WTC11 (cell line): Measurements from ENCODE around the gene C20orf141. TPM values are rescaled to one million over a fixed set of nuclear protein-coding genes. Genes with fewer than 3 reads are reported as not detected.

Source experiments
- ETV6 ChIP-seq: sonication (generic); formaldehyde crosslinking; IDR thresholded peaks from 2 replicates; pipeline ENCODE4 v1.8.1; 2022; ENCODE audit warnings: mild to moderate bottlenecking, missing genetic modification reagents
- FOXJ3 ChIP-seq: sonication (generic); formaldehyde crosslinking; IDR thresholded peaks from 2 replicates; pipeline ENCODE4 v1.9.0; 2021; ENCODE audit warnings: missing genetic modification reagents, mild to moderate bottlenecking, borderline replicate concordance
- FOXP1 ChIP-seq: sonication (generic); formaldehyde crosslinking; IDR thresholded peaks from 2 replicates; pipeline ENCODE4 v1.8.0; 2022; ENCODE audit warnings: missing genetic modification reagents, mild to moderate bottlenecking, moderate library complexity, borderline replicate concordance
- GRHL2 ChIP-seq: fragments of 250-450 bp; sonication (Bioruptor Pico); IDR thresholded peaks from 2 replicates; pipeline ENCODE4 v1.8.0; 2022; ENCODE audit warnings: mild to moderate bottlenecking, moderate library complexity; ENCODE audit not compliant: insufficient replicate concordance, severe bottlenecking
- IRF2 ChIP-seq: sonication (generic); formaldehyde crosslinking; IDR thresholded peaks from 2 replicates; pipeline ENCODE4 v1.8.0; 2022; ENCODE audit warnings: low read depth, missing genetic modification reagents, borderline replicate concordance
- JAZF1 ChIP-seq: fragments of 250-450 bp; sonication (Bioruptor Pico); IDR thresholded peaks from 2 replicates; pipeline ENCODE4 v1.9.0; 2021; ENCODE audit warnings: moderate library complexity, mild to moderate bottlenecking, inconsistent platforms
- MXD4 ChIP-seq: fragments of 250-450 bp; sonication (Bioruptor Pico); IDR thresholded peaks from 2 replicates; pipeline ENCODE4 v1.8.0; 2021; ENCODE audit warnings: mild to moderate bottlenecking, moderate library complexity, borderline replicate concordance
- MYBL2 ChIP-seq: sonication (generic); formaldehyde crosslinking; IDR thresholded peaks from 2 replicates; pipeline ENCODE4 v1.8.1; 2023; ENCODE audit warnings: mild to moderate bottlenecking, moderate library complexity, missing genetic modification reagents
- NR1H2 ChIP-seq: sonication (generic); formaldehyde crosslinking; IDR thresholded peaks from 2 replicates; pipeline ENCODE4 v1.9.0; 2021; ENCODE audit warnings: mild to moderate bottlenecking, moderate library complexity, missing genetic modification reagents
- OVOL2 ChIP-seq: fragments of 250-450 bp; sonication (Bioruptor Pico); IDR thresholded peaks from 2 replicates; pipeline ENCODE4 v1.9.0; 2021; ENCODE audit warnings: mild to moderate bottlenecking, borderline replicate concordance
- RORB ChIP-seq: fragments of 250-450 bp; sonication (Bioruptor Pico); IDR thresholded peaks from 2 replicates; pipeline ENCODE4 v1.9.0; 2021; ENCODE audit warnings: mild to moderate bottlenecking
- TCF7 ChIP-seq: sonication (generic); formaldehyde crosslinking; IDR thresholded peaks from 2 replicates; pipeline ENCODE4 v1.8.0; 2022; ENCODE audit warnings: mild to moderate bottlenecking, low read depth, missing genetic modification reagents, moderate library complexity
- TP53 ChIP-seq: sonication (generic); formaldehyde crosslinking; IDR thresholded peaks from 2 replicates; pipeline ENCODE4 v1.8.1; 2023; ENCODE audit warnings: mild to moderate bottlenecking, missing genetic modification reagents
- ZNF423 ChIP-seq: fragments of 250-450 bp; sonication (Bioruptor Pico); IDR thresholded peaks from 2 replicates; pipeline ENCODE4 v2.1.2; 2022; ENCODE audit warnings: mild to moderate bottlenecking, moderate library complexity
- total RNA-seq: library from RNA; stranded (reverse); gene quantifications from 3 replicates; pipeline ENCODE4 v1.2.3, GENCODE V29; 2021
- TF ChIP-seq, protein P1 (sequence below): sonication (generic); formaldehyde crosslinking; IDR thresholded peaks from 2 replicates; pipeline ENCODE4 v1.8.0; 2022; ENCODE audit warnings: missing genetic modification reagents
- TF ChIP-seq, protein P2 (sequence below): sonication (generic); formaldehyde crosslinking; IDR thresholded peaks from 2 replicates; pipeline ENCODE4 v1.8.1; 2022; ENCODE audit warnings: mild to moderate bottlenecking, moderate library complexity, missing genetic modification reagents
- TF ChIP-seq, protein P3 (sequence below): fragments of 250-450 bp; sonication (Bioruptor Pico); IDR thresholded peaks from 2 replicates; pipeline ENCODE4 v1.8.0; 2021; ENCODE audit warnings: mild to moderate bottlenecking
- TF ChIP-seq, protein P4 (sequence below): sonication (generic); formaldehyde crosslinking; IDR thresholded peaks from 2 replicates; pipeline ENCODE4 v1.8.1; 2023; ENCODE audit warnings: mild to moderate bottlenecking, missing genetic modification reagents, moderate library complexity
- TF ChIP-seq, protein P5 (sequence below): fragments of 250-450 bp; sonication (Bioruptor Pico); IDR thresholded peaks from 2 replicates; pipeline ENCODE4 v1.9.0; 2021; ENCODE audit warnings: mild to moderate bottlenecking, borderline replicate concordance
- TF ChIP-seq, protein P6 (sequence below): fragments of 250-450 bp; sonication (Bioruptor Pico); IDR thresholded peaks from 2 replicates; pipeline ENCODE4 v1.9.0; 2021; ENCODE audit warnings: moderate library complexity, mild to moderate bottlenecking, inconsistent platforms, borderline replicate concordance
- TF ChIP-seq, protein P7 (sequence below): sonication (generic); formaldehyde crosslinking; IDR thresholded peaks from 2 replicates; pipeline ENCODE4 v1.8.1; 2023; ENCODE audit warnings: mild to moderate bottlenecking, missing genetic modification reagents
- TF ChIP-seq, protein P8 (sequence below): sonication (generic); formaldehyde crosslinking; IDR thresholded peaks from 2 replicates; pipeline ENCODE4 v1.8.1; 2023; ENCODE audit warnings: mild to moderate bottlenecking, moderate library complexity, missing genetic modification reagents

Gene C20orf141
- total RNA-seq, 1 experiment from 2014 or later = not detected

DNA sequence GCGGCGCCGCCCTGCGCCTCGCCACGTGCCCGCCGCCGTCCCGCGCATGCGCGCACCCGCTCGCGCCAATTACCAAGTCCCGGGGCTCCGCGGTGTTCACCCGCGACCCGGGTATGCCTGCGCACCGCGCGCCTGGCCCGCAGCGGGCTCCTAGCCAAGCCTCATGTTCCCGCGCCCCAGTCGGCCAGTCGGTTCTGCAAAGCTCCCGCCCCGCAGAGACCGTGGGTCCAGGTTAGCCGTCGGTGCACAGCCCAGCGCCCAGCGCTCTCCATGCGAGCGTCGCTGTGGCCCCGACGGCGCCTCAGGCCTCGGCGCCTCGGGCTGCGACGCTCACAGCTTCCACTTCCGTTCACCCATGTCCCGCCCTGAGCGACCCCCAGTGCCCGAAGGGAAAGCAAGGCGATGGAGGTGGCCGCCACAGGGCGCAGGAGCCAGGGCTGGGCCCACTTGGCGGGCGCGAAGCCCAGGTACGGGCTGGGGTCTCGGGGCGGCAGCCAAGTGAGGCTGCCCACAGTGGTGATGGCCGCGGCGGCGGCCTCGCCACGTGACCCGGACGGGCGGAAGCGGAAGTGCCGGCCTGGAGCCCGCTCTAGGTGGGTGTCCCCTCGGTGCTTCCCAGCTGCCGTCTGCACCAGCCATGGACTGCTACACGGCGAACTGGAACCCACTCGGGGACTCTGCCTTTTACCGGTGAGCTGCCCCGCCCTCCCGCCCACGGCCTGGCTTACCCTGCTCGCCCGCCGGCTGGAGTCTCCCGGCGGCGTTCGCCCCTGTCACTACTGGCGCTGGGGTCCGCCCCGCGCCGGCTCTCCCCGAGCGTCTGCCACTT is 25.6 kb downstream of the C20orf141 start, which contains the start of the genes PCED1A and VPS16 (continued):
- TF ChIP-seq, protein P1, sequence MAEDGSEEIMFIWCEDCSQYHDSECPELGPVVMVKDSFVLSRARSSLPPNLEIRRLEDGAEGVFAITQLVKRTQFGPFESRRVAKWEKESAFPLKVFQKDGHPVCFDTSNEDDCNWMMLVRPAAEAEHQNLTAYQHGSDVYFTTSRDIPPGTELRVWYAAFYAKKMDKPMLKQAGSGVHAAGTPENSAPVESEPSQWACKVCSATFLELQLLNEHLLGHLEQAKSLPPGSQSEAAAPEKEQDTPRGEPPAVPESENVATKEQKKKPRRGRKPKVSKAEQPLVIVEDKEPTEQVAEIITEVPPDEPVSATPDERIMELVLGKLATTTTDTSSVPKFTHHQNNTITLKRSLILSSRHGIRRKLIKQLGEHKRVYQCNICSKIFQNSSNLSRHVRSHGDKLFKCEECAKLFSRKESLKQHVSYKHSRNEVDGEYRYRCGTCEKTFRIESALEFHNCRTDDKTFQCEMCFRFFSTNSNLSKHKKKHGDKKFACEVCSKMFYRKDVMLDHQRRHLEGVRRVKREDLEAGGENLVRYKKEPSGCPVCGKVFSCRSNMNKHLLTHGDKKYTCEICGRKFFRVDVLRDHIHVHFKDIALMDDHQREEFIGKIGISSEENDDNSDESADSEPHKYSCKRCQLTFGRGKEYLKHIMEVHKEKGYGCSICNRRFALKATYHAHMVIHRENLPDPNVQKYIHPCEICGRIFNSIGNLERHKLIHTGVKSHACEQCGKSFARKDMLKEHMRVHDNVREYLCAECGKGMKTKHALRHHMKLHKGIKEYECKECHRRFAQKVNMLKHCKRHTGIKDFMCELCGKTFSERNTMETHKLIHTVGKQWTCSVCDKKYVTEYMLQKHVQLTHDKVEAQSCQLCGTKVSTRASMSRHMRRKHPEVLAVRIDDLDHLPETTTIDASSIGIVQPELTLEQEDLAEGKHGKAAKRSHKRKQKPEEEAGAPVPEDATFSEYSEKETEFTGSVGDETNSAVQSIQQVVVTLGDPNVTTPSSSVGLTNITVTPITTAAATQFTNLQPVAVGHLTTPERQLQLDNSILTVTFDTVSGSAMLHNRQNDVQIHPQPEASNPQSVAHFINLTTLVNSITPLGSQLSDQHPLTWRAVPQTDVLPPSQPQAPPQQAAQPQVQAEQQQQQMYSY = no peak; the same call in none of the 2 replicates
- TF ChIP-seq, protein P2, sequence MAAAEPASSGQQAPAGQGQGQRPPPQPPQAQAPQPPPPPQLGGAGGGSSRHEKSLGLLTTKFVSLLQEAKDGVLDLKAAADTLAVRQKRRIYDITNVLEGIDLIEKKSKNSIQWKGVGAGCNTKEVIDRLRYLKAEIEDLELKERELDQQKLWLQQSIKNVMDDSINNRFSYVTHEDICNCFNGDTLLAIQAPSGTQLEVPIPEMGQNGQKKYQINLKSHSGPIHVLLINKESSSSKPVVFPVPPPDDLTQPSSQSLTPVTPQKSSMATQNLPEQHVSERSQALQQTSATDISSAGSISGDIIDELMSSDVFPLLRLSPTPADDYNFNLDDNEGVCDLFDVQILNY (CRISPR knock-in tag) = peak; percentile 81
- TF ChIP-seq, protein P3, sequence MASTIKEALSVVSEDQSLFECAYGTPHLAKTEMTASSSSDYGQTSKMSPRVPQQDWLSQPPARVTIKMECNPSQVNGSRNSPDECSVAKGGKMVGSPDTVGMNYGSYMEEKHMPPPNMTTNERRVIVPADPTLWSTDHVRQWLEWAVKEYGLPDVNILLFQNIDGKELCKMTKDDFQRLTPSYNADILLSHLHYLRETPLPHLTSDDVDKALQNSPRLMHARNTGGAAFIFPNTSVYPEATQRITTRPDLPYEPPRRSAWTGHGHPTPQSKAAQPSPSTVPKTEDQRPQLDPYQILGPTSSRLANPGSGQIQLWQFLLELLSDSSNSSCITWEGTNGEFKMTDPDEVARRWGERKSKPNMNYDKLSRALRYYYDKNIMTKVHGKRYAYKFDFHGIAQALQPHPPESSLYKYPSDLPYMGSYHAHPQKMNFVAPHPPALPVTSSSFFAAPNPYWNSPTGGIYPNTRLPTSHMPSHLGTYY (CRISPR knock-in tag) = no peak
- peak; percentile 83; the same call in 1 of the 2 replicates for TF ChIP-seq FOXP1 (CRISPR knock-in tag)
- TF ChIP-seq IRF2 = no peak
- peak; percentile 86 for TF ChIP-seq MYBL2 (CRISPR knock-in tag)
- TF ChIP-seq, protein P4, sequence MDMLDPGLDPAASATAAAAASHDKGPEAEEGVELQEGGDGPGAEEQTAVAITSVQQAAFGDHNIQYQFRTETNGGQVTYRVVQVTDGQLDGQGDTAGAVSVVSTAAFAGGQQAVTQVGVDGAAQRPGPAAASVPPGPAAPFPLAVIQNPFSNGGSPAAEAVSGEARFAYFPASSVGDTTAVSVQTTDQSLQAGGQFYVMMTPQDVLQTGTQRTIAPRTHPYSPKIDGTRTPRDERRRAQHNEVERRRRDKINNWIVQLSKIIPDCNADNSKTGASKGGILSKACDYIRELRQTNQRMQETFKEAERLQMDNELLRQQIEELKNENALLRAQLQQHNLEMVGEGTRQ (CRISPR knock-in tag) = peak; percentile 99
- TF ChIP-seq, protein P5, sequence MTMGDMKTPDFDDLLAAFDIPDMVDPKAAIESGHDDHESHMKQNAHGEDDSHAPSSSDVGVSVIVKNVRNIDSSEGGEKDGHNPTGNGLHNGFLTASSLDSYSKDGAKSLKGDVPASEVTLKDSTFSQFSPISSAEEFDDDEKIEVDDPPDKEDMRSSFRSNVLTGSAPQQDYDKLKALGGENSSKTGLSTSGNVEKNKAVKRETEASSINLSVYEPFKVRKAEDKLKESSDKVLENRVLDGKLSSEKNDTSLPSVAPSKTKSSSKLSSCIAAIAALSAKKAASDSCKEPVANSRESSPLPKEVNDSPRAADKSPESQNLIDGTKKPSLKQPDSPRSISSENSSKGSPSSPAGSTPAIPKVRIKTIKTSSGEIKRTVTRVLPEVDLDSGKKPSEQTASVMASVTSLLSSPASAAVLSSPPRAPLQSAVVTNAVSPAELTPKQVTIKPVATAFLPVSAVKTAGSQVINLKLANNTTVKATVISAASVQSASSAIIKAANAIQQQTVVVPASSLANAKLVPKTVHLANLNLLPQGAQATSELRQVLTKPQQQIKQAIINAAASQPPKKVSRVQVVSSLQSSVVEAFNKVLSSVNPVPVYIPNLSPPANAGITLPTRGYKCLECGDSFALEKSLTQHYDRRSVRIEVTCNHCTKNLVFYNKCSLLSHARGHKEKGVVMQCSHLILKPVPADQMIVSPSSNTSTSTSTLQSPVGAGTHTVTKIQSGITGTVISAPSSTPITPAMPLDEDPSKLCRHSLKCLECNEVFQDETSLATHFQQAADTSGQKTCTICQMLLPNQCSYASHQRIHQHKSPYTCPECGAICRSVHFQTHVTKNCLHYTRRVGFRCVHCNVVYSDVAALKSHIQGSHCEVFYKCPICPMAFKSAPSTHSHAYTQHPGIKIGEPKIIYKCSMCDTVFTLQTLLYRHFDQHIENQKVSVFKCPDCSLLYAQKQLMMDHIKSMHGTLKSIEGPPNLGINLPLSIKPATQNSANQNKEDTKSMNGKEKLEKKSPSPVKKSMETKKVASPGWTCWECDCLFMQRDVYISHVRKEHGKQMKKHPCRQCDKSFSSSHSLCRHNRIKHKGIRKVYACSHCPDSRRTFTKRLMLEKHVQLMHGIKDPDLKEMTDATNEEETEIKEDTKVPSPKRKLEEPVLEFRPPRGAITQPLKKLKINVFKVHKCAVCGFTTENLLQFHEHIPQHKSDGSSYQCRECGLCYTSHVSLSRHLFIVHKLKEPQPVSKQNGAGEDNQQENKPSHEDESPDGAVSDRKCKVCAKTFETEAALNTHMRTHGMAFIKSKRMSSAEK (CRISPR knock-in tag) = no peak
- TF ChIP-seq, protein P6, sequence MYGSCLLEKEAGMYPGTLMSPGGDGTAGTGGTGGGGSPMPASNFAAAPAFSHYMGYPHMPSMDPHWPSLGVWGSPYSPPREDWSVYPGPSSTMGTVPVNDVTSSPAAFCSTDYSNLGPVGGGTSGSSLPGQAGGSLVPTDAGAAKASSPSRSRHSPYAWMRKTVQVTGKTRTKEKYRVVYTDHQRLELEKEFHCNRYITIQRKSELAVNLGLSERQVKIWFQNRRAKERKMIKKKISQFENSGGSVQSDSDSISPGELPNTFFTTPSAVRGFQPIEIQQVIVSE (CRISPR knock-in tag) = no peak
- 0 out of 2 replicates have a peak, but pooled peaks have one; percentile 81 for TF ChIP-seq TCF7 (CRISPR knock-in tag)
- TF ChIP-seq, protein P7, sequence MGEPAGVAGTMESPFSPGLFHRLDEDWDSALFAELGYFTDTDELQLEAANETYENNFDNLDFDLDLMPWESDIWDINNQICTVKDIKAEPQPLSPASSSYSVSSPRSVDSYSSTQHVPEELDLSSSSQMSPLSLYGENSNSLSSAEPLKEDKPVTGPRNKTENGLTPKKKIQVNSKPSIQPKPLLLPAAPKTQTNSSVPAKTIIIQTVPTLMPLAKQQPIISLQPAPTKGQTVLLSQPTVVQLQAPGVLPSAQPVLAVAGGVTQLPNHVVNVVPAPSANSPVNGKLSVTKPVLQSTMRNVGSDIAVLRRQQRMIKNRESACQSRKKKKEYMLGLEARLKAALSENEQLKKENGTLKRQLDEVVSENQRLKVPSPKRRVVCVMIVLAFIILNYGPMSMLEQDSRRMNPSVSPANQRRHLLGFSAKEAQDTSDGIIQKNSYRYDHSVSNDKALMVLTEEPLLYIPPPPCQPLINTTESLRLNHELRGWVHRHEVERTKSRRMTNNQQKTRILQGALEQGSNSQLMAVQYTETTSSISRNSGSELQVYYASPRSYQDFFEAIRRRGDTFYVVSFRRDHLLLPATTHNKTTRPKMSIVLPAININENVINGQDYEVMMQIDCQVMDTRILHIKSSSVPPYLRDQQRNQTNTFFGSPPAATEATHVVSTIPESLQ = no peak
- TF ChIP-seq TP53 = peak; percentile 89
- TF ChIP-seq MXD4 = no peak
- TF ChIP-seq, protein P8, sequence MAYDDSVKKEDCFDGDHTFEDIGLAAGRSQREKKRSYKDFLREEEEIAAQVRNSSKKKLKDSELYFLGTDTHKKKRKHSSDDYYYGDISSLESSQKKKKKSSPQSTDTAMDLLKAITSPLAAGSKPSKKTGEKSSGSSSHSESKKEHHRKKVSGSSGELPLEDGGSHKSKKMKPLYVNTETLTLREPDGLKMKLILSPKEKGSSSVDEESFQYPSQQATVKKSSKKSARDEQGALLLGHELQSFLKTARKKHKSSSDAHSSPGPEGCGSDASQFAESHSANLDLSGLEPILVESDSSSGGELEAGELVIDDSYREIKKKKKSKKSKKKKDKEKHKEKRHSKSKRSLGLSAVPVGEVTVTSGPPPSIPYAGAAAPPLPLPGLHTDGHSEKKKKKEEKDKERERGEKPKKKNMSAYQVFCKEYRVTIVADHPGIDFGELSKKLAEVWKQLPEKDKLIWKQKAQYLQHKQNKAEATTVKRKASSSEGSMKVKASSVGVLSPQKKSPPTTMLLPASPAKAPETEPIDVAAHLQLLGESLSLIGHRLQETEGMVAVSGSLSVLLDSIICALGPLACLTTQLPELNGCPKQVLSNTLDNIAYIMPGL (CRISPR knock-in tag) = no peak; the same call in 1 of the 2 replicates
- TF ChIP-seq NR1H2 (CRISPR knock-in tag) = peak; percentile 59
- TF ChIP-seq ETV6 (CRISPR knock-in tag) = peak; percentile 85
- no peak for TF ChIP-seq JAZF1 (CRISPR knock-in tag)
- TF ChIP-seq GRHL2 = no peak
- TF ChIP-seq FOXJ3 (CRISPR knock-in tag) = no peak
- no peak for TF ChIP-seq OVOL2 (CRISPR knock-in tag)
- TF ChIP-seq ZNF423 (CRISPR knock-in tag) = no peak
- no peak for TF ChIP-seq RORB
